Stromal cell of bone marrow (primary cell): Measurements from ENCODE around the gene CARMIL1.
A peak's percentile ranks its signal among the peaks of the same experiment; 100 is the strongest.
"Not testable (repeated sequence)": the region's sequence is repeated elsewhere in the genome, so short reads cannot be mapped to it uniquely, and the experiment has no call there.

Experiments
- DNase-seq: peaks from one replicate; pipeline ENCODE4 v3.0.0-alpha.2; 2012; ENCODE audit warnings: low read depth

Gene CARMIL1

DNA sequence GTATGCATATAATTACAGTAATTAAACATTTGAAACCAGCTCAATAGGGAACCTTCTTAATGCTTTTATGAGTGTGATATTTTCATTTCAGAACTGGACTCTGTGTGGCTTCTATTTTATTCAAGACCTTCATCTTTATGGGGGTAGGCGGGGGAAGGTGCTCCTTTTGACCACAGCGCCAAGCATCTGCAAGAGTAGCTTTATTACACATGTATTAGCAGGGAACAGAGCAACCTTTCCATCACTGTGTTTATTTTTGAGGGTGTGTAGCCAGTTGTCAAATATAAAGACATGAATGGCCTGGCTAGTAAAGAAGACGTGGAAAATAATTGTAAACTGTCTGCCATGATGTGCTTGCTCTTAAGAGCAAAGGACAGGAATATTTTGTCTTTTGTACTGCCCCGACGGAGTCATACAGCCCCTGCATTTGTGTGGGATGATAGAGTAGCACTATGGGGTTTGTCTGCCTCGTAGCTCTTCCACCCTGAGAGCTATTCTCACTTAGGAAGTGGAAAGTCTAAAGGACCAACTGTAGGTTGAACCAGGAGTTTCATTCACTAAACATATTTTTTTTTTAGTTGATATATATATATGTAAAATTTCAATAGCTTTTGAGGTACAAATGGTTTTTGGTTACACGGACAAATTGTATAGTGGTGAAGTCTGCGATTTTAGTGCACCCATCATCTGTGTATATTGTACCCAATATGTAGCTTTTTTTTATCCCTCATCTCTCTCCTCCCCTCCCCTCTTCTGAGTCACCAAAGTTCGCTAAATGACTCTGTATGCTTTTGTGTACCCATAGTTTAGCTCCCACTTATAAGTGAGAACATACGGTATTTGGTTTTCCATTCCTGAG is 91.2 kb downstream of the CARMIL1 start:
- no peak for DNase-seq

- DNase-seq = no peak
Observed at GRCh38 chr6:25371037-25371347, 91.8 kb downstream of the CARMIL1 start.

GRCh38 chr6:25375125-25375524 is 96.0 kb downstream of the CARMIL1 start:
- DNase-seq = no peak

- no peak for DNase-seq
Observed at GRCh38 chr6:25377664-25378063, 98.5 kb downstream of the CARMIL1 start.

DNA sequence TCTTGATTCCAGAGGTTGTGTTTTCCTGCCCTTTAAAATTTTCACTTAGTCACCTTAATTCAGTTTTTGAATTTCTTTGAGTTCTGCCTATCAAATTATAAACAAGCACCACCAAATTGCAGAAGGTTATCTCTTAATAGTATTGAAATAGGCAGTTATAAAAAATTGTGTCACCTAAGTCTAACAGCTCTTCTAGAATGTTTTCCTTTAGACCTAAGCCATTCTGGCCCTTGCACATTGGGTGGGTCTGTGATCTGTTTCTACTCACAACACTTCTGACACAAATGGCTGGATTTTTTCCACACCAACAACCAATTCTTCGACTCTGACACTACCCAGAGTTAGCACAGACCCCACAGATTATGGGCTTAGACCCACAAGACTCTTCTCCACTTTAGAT is 101.9 kb downstream of the CARMIL1 start:
- no peak for DNase-seq

DNA sequence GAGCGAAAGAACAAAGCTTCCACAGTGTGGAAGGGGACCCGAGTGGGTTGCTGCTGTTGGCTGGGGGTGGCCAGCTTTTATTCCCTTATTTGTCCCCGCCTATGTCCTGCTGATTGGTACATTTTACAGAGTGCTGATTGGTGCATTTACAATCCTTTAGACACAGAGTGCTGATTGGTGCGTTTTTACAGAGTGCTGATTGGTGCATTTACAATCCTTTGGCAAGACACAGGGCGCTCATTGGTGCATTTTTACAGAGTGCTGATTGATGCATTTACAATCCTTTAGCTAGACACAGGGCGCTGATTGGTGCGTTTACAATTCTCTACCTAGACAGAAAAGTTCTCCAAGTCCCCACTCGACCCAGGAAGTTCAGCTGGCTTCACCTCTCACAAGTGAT is 103.3 kb downstream of the CARMIL1 start:
- not testable (repeated sequence) for DNase-seq

DNA sequence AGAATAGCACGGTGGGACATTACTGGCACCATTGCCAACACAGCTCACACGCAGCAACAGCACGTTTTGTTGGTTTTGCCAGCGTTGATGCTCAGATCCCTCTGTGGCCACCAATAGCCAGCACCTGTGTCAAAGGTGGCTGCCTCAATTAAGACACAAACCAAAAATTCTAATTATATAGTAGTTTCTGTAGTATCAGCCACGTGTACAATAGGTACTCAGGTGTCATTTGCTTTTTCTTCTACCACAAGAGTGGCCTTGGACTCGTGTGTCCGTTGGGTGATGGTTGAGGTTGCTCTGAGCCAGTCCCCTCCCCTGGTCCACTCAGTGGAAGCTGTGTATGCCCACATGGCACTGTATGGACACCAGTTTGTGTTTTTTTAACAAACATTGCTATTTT is 105.1 kb downstream of the CARMIL1 start:
- no peak for DNase-seq

DNA sequence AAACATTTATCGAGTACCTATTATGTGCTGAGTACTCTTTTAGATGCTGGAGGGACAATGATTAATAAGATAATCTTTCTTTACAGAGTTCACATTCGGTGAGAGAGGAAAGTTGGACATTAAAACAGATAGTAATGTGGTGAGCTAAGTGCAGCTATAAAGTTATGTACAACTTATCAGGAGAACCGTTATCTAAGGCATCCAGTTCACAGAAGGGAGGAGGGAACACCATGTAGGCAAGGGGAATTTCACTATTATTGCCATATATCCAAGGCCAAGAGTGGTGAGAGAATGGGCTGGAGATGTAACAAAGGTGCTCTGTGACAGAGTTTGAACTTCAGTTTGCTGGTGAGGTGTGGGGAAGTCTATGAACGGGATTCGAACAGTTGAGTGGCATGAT is 105.8 kb downstream of the CARMIL1 start:
- DNase-seq = no peak

GRCh38 chr6:25387483-25387882 is 108.3 kb downstream of the CARMIL1 start:
- no peak for DNase-seq

DNA sequence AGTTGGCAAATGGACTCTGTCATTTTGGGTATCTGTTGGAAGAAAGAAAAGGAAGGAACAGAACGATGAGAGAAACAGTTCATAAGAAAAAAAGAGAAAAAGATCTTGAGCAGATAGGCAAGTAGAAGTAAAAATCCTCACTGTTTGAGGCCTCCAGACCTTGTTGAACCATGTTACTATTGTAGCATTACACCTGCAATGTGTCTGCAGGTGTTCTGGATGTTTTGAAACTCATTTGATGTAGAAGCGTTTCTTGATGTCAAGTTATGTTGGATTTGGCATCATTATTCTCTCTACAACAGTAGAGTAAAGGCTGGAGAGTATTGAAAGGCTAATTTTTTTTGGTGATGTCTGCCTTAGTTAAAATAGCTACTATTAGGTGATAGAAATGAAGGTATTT is 108.7 kb downstream of the CARMIL1 start:
- no peak for DNase-seq

DNA sequence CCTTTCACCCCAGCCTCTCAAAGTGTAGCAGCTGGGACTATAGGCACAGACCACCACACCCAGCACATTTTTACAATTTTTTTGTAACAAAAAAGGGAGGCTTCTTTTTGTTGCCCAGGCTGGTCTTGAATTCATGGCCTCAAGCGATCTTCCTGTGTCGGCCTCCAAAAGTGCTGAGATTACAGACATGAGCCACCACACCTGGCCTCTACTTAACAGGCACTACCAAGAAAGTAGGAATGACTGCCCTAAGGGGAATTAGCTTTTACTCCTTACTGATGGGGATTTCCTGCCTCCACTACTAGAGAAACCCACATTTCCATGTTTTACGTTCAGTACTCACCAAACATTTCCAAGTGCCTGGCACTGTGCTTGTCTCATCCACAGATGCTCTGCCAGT is 109.6 kb downstream of the CARMIL1 start:
- no peak for DNase-seq

DNA sequence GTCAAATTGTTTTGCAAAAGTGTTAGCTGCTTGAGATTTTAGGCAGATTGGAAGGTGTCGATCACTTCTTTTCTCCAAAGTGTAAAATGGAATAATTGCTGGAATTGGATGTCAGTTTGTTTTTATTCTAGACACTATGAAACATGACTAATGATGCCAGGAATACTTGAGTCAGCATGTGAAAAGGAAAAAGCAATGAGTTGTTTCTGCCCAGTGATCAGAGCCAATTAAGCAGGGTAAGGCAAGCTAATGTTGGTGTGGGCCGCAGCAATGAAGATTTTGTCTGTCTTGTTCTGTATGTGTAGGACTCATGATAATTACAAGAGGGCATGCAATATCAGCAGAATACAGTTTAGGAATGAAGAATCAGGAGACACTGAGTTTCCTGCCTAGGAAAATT is 110.3 kb downstream of the CARMIL1 start:
- DNase-seq = peak; percentile 85

GRCh38 chr6:25392372-25392771 is 113.2 kb downstream of the CARMIL1 start:
- DNase-seq = peak; percentile 49

DNA sequence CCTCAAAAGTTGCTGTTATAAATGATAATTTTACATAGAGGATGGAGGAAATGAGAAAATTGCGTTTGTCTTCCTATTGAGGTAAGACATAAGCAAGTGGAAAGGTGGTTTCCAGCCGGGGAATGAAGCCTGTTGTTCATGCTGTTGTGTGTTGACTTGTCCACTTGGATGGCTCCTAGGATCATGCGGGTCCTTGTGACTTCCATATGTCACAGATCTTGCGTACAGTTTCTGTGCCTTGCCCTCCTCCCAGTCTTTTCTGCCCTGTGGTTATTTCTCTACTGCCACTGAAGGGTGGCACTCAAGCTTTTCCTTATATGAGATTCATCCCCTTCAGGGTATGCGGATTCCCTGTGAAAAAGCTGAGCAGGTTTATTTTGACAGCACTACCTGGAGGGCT is 116.6 kb downstream of the CARMIL1 start:
- no peak for DNase-seq

GRCh38 chr6:25397406-25397805 is 118.2 kb downstream of the CARMIL1 start:
- no peak for DNase-seq

DNA sequence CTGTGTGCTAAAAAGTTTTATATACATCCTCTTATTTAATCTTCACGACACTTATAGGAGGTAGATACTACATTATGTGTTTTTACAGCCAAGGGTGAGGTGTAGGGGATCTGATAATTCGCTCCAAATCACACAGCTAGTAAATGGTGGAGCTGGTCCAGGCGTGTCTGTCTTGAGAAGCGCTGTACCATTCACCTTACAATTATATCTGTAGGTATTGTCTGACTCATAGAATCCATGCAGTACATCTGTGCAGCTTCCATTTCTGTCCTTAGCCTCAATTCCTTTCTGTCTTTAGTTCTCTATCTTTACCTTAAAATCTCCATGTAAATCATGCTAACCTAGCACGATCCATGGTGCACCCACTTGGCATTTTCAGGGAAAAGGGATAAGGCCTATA is 120.7 kb downstream of the CARMIL1 start:
- no peak for DNase-seq

DNA sequence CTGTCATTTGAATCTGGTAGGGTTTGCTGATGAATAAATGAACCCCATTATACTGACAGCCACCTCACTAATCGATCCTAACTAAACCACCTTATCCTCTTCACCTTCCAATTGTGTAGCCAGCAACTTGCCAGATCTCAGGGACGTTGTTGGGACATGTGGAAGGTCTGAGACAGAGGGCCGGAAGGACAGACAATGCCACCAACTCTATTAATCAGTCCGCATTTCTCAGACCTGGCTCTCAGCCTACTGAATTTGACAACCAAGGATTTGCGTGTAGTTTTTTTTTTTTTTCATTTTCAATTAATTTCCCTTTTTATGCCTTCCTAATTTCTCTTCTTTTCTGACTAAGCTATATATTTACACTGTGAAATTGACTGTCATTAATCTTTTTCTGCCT is 122.5 kb downstream of the CARMIL1 start:
- DNase-seq = no peak

DNA sequence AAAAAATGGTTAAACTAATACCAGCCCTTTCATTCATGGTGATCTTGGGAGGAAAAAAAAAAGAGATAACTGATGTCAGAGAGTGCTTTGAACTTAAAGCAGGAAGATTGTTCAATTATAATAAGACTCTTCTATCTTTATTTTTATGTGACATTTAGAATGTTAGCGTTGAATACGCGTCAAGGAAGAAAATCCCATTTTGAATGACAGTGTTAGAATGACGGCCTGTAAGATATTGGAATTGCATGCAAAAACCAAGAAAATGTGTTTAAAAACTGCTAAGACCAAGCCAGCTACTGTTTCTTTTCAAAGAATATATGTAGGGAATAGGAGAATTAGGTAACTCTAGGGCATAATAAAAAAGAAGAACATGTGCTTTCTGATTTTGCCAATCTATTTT is 123.0 kb downstream of the CARMIL1 start:
- DNase-seq = no peak

- DNase-seq = no peak
Observed at GRCh38 chr6:25403150-25403549, 124.0 kb downstream of the CARMIL1 start.

DNA sequence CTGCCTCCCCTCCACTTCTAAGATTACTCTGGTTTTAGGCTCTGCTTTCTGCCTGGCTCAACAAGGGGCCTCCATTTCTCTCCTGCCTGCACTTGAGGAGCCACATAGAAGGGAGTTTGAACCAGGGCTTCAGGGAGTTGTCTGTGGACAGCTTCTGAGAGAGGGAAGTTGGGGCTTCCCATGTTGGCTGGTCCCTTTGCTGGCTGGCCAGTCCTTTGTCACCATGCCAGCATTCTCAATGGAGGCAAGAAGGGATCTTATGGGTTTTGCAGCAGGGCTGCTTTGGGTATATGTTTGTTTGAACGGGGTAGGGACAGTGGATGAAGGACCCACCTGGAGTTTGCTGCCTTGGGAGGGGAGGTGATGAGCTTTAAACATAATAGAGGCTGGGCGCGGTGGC is 124.9 kb downstream of the CARMIL1 start:
- DNase-seq = no peak

DNA sequence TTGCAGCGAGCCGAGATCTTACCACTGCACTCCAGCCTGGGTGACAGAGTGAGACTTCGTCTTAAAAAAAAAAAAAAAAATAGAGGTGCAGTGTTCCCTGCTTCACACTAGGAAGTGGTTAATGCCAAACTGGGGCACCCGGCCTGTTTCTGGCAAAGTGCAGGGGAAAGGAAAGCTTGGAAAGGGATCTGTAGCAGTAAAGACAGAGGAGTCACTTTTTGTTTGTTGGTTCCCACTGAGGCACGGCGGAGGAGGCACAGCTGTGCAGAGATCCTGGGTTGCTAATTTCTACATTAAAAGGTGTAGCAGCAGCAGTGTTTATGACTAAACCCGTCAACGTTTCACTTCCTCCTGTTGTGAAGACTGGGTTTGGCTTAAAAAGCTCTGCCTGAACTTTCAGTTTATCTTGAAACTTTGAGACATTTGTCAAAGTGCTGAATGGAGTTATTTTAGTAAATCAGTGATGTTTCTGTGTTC is 125.6 kb downstream of the CARMIL1 start:
- DNase-seq = no peak

DNA sequence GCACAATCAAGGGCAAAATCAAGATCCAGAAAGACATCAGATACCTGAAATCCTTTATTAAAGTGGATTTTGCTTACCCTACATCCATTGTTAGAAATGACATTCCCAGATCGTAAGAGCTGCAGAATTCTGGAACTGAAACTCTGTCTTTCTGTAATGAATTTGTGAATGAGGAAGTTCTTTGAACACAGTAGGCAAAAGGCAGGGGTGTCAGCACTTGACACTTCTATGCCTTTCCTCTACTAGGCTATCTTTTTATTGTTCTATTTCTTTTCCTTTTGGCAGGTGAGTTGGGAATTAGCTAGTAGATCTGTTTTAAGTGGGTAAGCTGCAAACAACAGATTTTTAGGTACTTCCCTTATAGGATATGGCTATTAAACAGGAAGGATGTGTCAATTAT is 126.3 kb downstream of the CARMIL1 start:
- DNase-seq = no peak

DNA sequence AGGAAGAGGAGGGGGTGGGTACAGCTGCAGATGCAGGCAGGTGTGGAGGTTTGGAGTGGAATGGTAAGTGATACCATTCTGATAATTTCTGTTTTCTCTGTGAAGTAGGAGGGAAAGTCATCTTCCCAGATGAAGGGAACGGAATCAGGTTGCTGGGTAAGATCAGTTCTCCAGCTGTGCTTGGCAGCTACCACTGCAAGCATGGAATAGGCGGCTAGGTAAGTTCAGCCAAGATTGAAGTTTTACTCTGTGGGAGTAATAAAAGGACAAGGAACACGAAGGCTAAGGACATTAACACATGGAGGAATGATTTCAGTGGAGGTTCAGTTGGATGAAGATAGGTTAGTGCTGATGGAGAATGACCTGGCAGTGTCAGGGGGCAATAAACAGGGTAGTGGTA is 128.3 kb downstream of the CARMIL1 start:
- no peak for DNase-seq

DNA sequence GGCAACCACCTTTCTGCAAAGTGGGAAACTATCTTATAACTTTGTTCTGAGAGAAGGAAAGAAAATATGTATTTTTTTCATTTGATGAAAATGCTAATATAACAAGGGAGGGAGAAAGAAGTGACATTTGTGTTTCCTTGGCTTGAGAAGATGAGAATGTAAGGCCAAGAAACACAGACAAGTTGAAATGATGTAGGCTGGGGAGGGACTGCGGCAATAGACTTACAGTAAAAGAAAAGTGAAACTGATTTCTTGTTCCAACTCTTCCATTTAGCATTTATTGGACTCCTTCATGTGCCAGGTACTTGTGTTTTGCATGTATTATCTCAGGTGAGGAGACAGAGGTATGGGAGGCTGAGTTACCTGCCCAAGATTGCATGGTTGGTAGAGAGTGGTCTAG is 130.9 kb downstream of the CARMIL1 start:
- DNase-seq = no peak
